Activated naive CD4-positive, alpha-beta T cell treated with anti-CD3 and anti-CD28 coated beads, Interleukin-2, amount 50 U/mL, for 24 hours (primary cell): ENCODE results near the gene NAP1L1.
A peak's percentile ranks its signal among the peaks of the same experiment; 100 is the strongest.

ENCODE experiments used
- H3K27ac Mint-ChIP-seq: one replicate; pipeline ENCODE4 v1.8.0; 2021; ENCODE audit warnings: mild to moderate bottlenecking, mixed read lengths
- H3K27me3 Mint-ChIP-seq: one replicate; pipeline ENCODE4 v1.8.0; 2021; ENCODE audit warnings: mixed read lengths
- H3K36me3 Mint-ChIP-seq: one replicate; pipeline ENCODE4 v1.8.0; 2021; ENCODE audit warnings: mixed read lengths
- H3K4me1 Mint-ChIP-seq: one replicate; pipeline ENCODE4 v1.8.0; 2021; ENCODE audit warnings: mixed read lengths
- H3K4me3 Mint-ChIP-seq: one replicate; pipeline ENCODE4 v1.8.0; 2021; ENCODE audit warnings: mild to moderate bottlenecking, mixed read lengths
- H3K9me3 Mint-ChIP-seq: one replicate; pipeline ENCODE4 v1.8.0; 2021; ENCODE audit warnings: mixed read lengths

NAP1L1 gene, protein sequence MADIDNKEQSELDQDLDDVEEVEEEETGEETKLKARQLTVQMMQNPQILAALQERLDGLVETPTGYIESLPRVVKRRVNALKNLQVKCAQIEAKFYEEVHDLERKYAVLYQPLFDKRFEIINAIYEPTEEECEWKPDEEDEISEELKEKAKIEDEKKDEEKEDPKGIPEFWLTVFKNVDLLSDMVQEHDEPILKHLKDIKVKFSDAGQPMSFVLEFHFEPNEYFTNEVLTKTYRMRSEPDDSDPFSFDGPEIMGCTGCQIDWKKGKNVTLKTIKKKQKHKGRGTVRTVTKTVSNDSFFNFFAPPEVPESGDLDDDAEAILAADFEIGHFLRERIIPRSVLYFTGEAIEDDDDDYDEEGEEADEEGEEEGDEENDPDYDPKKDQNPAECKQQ

DNA sequence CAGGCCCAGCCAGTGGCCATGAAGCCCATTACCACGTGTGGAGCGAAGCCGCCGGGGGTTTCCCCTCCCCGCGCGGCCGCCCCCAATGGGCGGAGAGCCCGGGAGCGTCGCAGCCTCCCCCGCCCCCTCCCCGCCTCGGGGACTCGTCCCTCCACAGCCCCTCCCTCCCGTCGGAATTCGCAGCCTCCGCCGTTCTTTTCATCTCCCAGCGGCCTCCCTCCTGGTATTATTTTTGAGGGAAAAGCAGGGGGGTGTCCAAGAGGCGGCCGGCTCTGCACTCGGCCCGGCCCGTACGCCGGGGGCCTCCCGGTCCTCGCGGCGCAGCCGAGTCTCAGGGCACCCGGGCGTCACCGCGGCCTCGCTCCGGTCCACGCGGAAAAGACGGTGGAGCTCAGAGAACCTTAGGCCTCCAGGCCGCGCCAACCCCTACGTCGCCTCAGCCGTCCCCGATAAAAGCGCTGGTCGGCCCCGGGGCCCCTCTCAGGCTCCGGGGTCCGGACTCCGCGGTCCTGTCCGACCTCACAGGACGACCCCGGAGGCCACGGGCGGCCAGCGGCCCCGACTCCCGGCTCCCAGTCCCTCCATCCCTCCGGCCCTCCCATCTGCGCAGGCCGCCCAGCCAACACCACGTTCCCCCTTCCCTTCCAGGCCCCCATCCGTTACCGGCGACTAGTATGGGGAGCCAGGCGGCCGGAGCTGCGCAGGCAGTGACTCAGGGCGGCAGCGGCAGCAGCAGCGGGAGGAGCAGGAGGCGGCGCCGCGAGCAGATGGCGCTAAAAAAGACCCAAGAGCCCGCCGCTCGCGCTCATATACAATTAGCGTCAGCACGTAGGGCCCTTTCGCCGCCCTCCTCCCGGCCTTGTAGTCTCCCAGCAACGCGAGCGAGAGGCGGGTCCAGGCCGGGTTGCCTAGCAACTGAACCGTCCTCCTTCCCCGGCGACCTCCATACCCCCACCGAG, at the start of gene NAP1L1:
TSS of gene NAP1L1 (minus strand) at position 782 of the 959 bp plus-strand sequence. CDS start 10,466 bp downstream, outside the sequence.
- peaks cover 29% of the 10 kb centered on the region for H3K36me3 Mint-ChIP-seq
- no peaks in the 10 kb centered on the region for H3K27me3 Mint-ChIP-seq
- peak within 1 kb of the TSS; percentile 100 for H3K27ac Mint-ChIP-seq
- peak within 1 kb of the TSS; percentile 97 for H3K4me3 Mint-ChIP-seq
- H3K9me3 Mint-ChIP-seq: no peaks in the 10 kb centered on the region
- H3K4me1 Mint-ChIP-seq: peaks cover 47% of the 10 kb centered on the region

DNA sequence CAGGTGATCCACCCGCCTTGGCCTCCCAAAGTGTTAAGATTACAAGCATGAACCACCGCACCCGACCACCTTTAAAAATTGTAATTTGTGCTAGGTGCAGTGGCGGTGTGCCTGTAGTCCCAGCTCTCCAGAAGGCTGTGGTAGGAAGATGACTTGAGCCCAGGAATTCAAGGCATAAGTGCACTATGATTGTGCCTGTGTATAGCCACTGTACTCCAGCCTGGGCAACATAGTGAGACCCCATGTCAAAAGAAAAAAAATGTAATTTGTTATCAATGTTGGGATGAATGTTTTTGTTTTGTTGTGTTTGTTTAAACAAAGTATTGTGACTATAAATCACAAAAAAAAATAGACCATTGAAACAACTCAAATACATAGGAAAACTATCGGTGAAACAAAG, 43.1 kb upstream of the NAP1L1 start:
- no peaks in the 10 kb centered on the region for H3K4me1 Mint-ChIP-seq
- H3K36me3 Mint-ChIP-seq: no peaks in the 10 kb centered on the region
- no peak overlapping the region for H3K27ac Mint-ChIP-seq
- H3K9me3 Mint-ChIP-seq: no peaks in the 10 kb centered on the region
- H3K4me3 Mint-ChIP-seq: no peak overlapping the region
- H3K27me3 Mint-ChIP-seq: peaks cover 2% of the 10 kb centered on the region

DNA sequence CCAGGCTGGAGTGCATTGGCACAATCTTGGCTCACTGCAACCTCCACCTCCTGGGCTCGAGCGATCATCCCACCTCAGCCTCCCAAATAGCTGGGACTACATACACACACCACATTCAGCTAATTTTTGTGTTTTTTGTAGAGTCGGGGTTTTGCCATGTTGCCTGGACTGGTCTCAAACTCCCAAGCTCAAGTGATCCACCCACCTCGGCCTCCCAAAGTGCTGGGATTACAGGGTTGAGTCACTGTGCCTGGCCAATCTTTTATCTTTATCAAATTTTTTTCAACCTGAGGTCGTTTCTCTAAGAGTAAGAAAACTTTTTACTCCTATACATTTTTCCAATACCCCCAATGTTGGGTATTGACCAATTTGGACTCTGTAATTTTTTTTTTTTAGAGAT, 40.0 kb upstream of the NAP1L1 start:
- Mint-ChIP-seq H3K4me3 (no peak overlapping the region), H3K36me3 (no peaks in the 10 kb centered on the region), H3K27ac (no peak overlapping the region), H3K9me3 (no peaks in the 10 kb centered on the region), H3K4me1 (no peaks in the 10 kb centered on the region), H3K27me3 (peaks cover 2% of the 10 kb centered on the region)

DNA sequence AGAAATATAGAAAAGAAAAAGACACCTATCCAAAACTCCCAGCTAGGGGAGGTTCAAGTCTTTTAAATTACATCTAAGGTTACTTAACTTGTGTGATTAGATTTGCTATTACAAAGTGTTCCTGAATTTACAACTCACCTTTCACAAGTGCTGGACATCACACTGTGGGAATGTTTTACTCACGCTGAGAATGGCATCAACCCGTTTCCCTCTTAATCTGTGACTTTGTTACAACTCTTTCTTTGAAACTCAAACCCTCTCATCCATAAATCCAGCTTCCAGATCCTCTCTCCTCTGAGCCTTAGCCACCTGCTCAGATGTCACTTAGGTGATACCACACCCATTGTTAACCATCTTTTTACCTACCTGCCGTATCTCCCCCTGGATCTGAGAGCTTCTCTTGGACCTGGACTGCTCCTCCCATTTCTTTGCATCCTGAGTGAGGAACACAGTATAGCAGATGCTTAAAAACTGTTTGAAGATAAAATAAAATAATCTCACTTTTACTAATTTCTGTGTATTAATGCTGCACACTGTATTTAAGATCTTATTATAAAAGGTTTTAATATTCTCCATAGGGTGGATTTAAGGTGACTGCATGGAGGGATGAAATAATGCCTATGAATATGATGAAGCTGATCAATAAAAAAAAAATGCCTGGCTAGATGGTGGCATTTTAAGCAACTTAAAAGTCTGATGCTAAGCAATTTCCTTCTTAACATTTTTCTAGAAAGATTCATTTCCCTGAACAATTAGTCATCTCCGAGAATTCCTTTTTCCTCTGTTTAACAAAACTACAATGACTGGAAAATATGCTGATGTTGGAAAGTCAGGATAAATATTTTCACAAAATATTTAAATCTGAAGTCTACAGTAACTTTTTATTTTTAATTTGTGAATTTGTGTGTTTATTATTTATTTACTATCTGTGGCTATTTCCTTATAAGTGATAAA, 39.1 kb upstream of the NAP1L1 start:
- no peaks in the 10 kb centered on the region for H3K27me3 Mint-ChIP-seq
- no peaks in the 10 kb centered on the region for H3K9me3 Mint-ChIP-seq
- H3K4me1 Mint-ChIP-seq: no peaks in the 10 kb centered on the region
- no peaks in the 10 kb centered on the region for H3K36me3 Mint-ChIP-seq
- no peak overlapping the region for H3K4me3 Mint-ChIP-seq
- no peak overlapping the region for H3K27ac Mint-ChIP-seq

DNA sequence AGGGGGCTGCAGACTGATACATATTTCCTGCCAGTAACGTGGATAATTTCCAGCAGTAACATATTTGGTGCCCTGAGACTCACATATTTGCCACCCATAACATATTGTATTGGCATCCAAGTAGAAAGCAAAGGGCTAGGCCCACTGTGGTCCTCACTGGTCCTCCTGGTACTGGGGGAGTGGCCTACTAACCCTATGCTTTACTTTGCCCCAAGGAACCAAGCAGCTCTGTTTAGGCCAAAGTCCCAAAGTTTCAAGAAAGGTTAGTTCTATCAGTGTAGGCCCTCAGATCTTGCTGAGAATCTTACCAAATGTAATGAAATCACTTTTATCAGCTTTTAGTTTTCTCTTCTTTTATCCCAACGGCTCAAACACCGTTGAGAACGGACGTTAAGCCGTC, 35.4 kb upstream of the NAP1L1 start:
- H3K9me3 Mint-ChIP-seq: no peaks in the 10 kb centered on the region
- H3K4me1 Mint-ChIP-seq: no peaks in the 10 kb centered on the region
- H3K4me3 Mint-ChIP-seq: no peak overlapping the region
- no peaks in the 10 kb centered on the region for H3K36me3 Mint-ChIP-seq
- no peak overlapping the region for H3K27ac Mint-ChIP-seq
- H3K27me3 Mint-ChIP-seq: no peaks in the 10 kb centered on the region

DNA sequence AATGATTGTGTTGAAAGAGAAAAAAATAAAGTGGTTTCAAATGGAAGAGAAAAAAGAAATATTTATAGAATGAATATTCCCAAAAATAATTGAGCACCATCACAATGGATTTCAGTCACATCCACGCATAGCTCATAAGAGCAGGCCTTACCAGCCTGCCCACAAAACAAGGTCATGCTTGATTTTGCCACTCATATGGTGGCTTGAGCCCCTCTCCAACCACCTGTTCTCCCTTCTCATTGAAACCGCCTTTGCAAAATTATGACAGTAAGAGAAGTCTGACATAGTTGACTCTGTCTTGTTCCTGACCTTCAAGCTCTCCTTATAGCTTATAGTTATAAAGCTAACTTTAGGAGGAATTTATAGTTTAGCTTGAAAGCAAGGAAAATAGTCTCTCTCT, 33.3 kb upstream of the NAP1L1 start:
- no peak overlapping the region for H3K27ac Mint-ChIP-seq
- no peaks in the 10 kb centered on the region for H3K4me1 Mint-ChIP-seq
- no peaks in the 10 kb centered on the region for H3K9me3 Mint-ChIP-seq
- H3K27me3 Mint-ChIP-seq: no peaks in the 10 kb centered on the region
- H3K4me3 Mint-ChIP-seq: no peak overlapping the region
- H3K36me3 Mint-ChIP-seq: no peaks in the 10 kb centered on the region

DNA sequence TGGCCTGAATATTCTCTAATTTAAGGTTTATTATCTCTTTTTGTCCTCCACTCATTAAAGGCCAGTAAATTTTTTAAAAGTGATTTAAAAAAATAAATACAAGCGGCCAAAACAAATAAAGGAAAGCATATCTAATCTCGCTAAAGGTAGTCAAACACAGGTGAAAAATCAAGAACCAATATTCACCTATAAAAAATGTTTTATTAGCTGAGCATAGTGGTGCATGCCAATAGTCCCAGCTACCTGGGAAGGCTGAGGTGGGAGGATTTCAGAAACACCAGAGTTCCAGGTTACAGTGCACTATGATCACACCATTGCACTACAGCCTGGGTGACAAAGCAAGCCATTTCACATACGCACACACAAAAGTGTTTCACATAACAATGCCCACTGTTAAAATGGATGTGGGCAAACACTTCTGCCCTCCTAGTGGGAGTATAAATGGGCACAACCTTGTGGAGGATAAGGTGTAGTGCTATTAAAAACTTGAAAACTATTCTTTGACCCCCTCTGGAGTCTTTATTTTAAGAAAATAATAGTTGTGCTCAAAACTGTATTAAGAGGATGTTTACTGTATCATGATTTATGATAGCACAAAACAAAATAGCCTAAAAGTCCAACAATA, 32.7 kb upstream of the NAP1L1 start:
- Mint-ChIP-seq H3K4me3 (no peak overlapping the region), H3K36me3 (no peaks in the 10 kb centered on the region), H3K27ac (no peak overlapping the region), H3K4me1 (no peaks in the 10 kb centered on the region), H3K9me3 (no peaks in the 10 kb centered on the region), H3K27me3 (no peaks in the 10 kb centered on the region)

DNA sequence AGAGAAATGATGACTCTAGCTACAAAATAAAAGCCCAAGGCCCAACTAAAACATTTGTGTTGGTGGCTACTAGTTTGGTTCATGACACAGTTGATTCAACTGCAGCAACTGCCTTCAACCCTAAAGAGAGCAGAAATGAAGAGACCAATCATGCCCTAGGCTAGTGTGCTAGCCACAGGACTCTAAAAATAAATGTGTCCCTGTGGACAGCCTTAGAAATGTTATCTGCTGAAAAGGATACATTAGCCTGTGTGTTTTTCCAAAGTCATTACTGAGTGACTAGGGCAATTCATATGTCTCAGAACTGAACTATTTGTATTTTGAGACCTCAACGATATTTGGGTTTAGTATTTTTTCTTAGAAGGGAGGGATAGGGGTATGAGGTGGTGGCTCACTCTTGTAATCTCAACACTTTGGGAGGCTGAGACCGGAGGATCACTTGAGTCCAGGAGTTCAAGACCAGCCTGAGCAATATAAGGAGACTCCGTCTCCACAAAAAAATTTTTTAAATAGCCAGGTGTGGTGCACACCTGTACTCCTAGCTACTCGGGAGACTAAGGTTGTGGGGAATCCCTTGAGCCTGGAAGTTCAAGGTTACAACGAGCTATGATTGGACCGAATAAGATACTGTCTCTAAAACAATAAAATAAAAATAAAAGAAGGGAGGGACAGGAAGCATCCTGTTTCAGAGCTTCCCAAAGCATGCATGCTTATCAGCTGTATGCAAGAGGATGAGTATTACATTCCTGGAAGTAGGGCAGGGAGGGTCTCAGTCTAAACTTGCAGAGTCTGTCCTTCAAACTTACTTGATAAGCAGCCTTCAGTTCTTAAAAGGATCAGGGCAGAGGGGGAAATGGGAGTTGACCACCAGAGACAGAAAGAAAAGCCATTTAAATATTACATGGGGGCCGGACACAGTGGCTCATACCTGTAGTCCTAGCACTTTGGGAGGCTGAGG, 29.6 kb upstream of the NAP1L1 start:
- H3K9me3 Mint-ChIP-seq: no peaks in the 10 kb centered on the region
- no peaks in the 10 kb centered on the region for H3K4me1 Mint-ChIP-seq
- H3K36me3 Mint-ChIP-seq: no peaks in the 10 kb centered on the region
- H3K4me3 Mint-ChIP-seq: no peak overlapping the region
- no peak overlapping the region for H3K27ac Mint-ChIP-seq
- no peaks in the 10 kb centered on the region for H3K27me3 Mint-ChIP-seq

DNA sequence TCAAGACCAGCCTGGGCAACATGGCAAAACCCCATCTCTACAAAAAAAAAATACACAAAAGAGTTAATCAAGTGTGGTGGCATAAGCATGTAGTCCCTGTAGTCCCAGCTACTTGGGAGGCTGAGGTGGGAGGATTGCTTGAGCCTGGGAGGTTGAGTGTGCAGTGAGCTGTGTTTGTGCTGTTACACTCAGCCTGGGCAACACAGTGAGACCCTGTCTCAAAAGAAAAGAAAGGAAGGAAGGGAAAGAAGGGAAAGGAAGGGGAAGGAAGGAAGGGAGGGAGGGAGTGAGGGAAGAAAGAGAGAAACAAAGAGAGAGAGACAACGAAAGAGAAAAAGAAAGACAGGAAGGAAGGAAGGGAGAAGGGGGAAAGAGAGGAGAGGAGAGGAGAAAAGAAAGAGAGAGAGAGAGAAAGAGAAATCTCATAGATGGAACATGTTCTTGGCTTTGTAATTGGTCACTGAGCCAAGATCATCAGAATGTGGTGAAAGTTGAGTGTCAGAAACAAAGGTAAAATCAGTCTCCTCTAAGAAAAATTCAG, 26.8 kb upstream of the NAP1L1 start:
- Mint-ChIP-seq H3K4me1 (no peaks in the 10 kb centered on the region), H3K27ac (no peak overlapping the region), H3K36me3 (no peaks in the 10 kb centered on the region)

DNA sequence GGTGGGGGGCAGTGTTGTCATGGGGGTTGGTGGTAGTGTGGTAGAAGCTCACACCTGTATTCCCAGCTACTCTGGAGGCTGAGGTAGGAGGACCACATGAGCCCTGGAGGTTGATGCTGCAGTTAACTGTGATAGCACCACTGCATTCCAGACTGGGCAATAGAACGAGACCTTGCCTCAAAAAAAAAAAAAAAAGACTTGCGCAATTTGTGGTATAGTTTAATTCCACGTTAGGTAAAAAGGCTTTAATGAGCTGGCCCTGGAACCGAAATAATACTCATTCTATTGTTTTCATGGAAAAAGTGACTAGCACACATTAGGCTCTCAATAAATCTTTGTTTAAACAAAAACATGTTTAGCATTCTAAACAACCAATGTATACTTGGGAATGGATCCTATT, 25.4 kb upstream of the NAP1L1 start:
- Mint-ChIP-seq H3K9me3 (no peaks in the 10 kb centered on the region), H3K27ac (no peak overlapping the region), H3K4me3 (no peak overlapping the region), H3K4me1 (no peaks in the 10 kb centered on the region), H3K36me3 (no peaks in the 10 kb centered on the region), H3K27me3 (no peaks in the 10 kb centered on the region)

More for the DNA sequence above, 26.8 kb upstream of the NAP1L1 start:
- Mint-ChIP-seq H3K9me3 (no peaks in the 10 kb centered on the region), H3K27me3 (no peaks in the 10 kb centered on the region), H3K4me3 (no peak overlapping the region)

DNA sequence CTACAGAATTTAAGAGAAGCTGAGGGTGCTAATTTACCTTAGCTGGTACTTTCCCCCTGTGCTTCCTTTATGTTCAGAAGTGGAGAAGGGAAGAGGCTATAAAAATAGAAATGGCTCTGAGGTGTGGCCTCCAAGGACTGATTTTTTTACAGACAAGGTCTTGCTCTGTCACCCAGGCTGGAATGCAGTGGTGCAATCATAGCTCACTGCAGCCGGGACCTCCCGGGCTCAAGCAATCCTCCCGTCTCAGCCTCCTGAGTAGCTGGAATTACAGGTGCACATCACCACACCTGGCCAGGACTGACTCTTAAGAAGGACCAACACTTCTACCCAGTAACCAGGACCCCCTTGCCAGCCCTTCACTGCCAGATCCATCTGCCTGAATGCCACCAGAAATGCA, 23.9 kb upstream of the NAP1L1 start:
- H3K9me3 Mint-ChIP-seq: no peaks in the 10 kb centered on the region
- no peak overlapping the region for H3K27ac Mint-ChIP-seq
- no peaks in the 10 kb centered on the region for H3K27me3 Mint-ChIP-seq
- H3K36me3 Mint-ChIP-seq: no peaks in the 10 kb centered on the region
- H3K4me1 Mint-ChIP-seq: no peaks in the 10 kb centered on the region
- no peak overlapping the region for H3K4me3 Mint-ChIP-seq

DNA sequence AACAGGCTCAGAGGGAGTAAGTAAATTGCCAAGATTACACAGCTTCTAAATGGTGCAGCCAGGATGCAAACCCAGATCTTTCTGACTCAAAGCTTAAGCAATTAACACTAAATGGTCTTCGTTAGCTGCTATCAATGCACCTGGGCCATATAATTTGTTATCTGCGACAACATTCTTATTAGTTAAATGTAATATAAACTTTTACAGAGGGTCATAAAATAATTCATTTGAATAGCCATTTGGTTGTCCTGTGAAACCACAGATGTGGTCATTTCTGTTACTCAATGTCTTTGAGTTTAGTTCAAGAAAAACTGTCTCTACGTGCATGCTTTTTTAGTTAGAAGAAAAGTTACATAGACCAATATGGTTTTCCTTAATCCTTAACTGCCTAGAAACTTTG, 22.1 kb upstream of the NAP1L1 start:
- no peaks in the 10 kb centered on the region for H3K36me3 Mint-ChIP-seq
- no peaks in the 10 kb centered on the region for H3K27me3 Mint-ChIP-seq
- H3K27ac Mint-ChIP-seq: no peak overlapping the region
- no peaks in the 10 kb centered on the region for H3K4me1 Mint-ChIP-seq
- no peak overlapping the region for H3K4me3 Mint-ChIP-seq
- no peaks in the 10 kb centered on the region for H3K9me3 Mint-ChIP-seq

DNA sequence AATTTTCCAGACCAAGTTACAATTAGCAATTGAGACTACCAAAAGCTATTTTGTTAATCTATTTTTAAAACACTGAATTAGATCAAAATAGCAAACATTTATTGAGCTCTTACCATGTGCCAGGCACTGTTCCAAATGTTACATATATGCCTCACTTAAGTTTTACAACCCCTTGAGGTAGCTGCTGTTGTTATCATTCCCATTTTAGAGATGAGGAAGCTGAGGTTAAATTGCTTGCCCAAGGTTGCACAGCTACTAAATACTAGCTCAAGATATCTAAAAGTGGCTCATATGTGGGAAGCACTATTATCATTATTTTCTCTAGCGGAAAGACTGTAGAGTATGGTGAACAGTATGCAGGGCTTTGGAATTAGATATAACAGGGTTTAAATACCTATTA, 19.5 kb upstream of the NAP1L1 start:
- H3K36me3 Mint-ChIP-seq: no peaks in the 10 kb centered on the region
- no peaks in the 10 kb centered on the region for H3K4me1 Mint-ChIP-seq
- H3K27ac Mint-ChIP-seq: no peak overlapping the region
- no peak overlapping the region for H3K4me3 Mint-ChIP-seq
- H3K9me3 Mint-ChIP-seq: no peaks in the 10 kb centered on the region
- H3K27me3 Mint-ChIP-seq: no peaks in the 10 kb centered on the region
